WTC11 (cell line): ENCODE data around the gene ITGA6.

Source experiments
- AFF4 ChIP-seq: sonication (generic); formaldehyde crosslinking; IDR thresholded peaks from 2 replicates; pipeline ENCODE4 v1.8.1; 2023; ENCODE audit warnings: mild to moderate bottlenecking, missing genetic modification reagents, borderline replicate concordance
- ATF2 ChIP-seq: sonication (generic); formaldehyde crosslinking; IDR thresholded peaks from 2 replicates; pipeline ENCODE4 v1.8.1; 2022; ENCODE audit warnings: low read depth, missing genetic modification reagents, borderline replicate concordance
- CTCF ChIP-seq: fragments of 200-600 bp; IDR thresholded peaks from 2 replicates; pipeline ENCODE4 v1.8.0; 2022; ENCODE audit warnings: antibody characterized with exemption
- IRF1 ChIP-seq: sonication (generic); formaldehyde crosslinking; IDR thresholded peaks from 2 replicates; pipeline ENCODE4 v1.8.0; 2023; ENCODE audit warnings: missing genetic modification reagents
- JAZF1 ChIP-seq: fragments of 250-450 bp; sonication (Bioruptor Pico); IDR thresholded peaks from 2 replicates; pipeline ENCODE4 v1.9.0; 2021; ENCODE audit warnings: moderate library complexity, mild to moderate bottlenecking, inconsistent platforms
- JUN ChIP-seq: sonication (generic); formaldehyde crosslinking; IDR thresholded peaks from 2 replicates; pipeline ENCODE4 v1.8.0; 2023; ENCODE audit warnings: mild to moderate bottlenecking, missing genetic modification reagents
- MXD4 ChIP-seq: fragments of 250-450 bp; sonication (Bioruptor Pico); IDR thresholded peaks from 2 replicates; pipeline ENCODE4 v1.8.0; 2021; ENCODE audit warnings: mild to moderate bottlenecking, moderate library complexity, borderline replicate concordance
- NR1H2 ChIP-seq: sonication (generic); formaldehyde crosslinking; IDR thresholded peaks from 2 replicates; pipeline ENCODE4 v1.9.0; 2021; ENCODE audit warnings: mild to moderate bottlenecking, moderate library complexity, missing genetic modification reagents
- NR2C2 ChIP-seq: sonication (generic); formaldehyde crosslinking; IDR thresholded peaks from 2 replicates; pipeline ENCODE4 v1.8.0; 2022; ENCODE audit warnings: mild to moderate bottlenecking, missing genetic modification reagents
- PREB ChIP-seq: sonication (generic); formaldehyde crosslinking; IDR thresholded peaks from 2 replicates; pipeline ENCODE4 v1.8.1; 2022; ENCODE audit warnings: mild to moderate bottlenecking, missing genetic modification reagents, moderate library complexity, borderline replicate concordance
- SP1 ChIP-seq: sonication (generic); formaldehyde crosslinking; conservative IDR thresholded peaks from 2 replicates; pipeline ENCODE4 v1.8.1; 2022; ENCODE audit warnings: missing genetic modification reagents
- ZBTB43 ChIP-seq: sonication (generic); formaldehyde crosslinking; IDR thresholded peaks from 2 replicates; pipeline ENCODE4 v1.8.1; 2023; ENCODE audit warnings: mild to moderate bottlenecking, missing genetic modification reagents
- ZNF512 ChIP-seq: sonication (generic); formaldehyde crosslinking; IDR thresholded peaks from 2 replicates; pipeline ENCODE4 v1.8.1; 2022; ENCODE audit warnings: missing genetic modification reagents, borderline replicate concordance

- no peak for TF ChIP-seq JAZF1
- no peak for TF ChIP-seq CTCF
- TF ChIP-seq IRF1 (CRISPR knock-in tag): no peak
- no peak for TF ChIP-seq ATF2 (CRISPR knock-in tag)
- no peak for TF ChIP-seq ZNF512 (CRISPR knock-in tag)
- TF ChIP-seq MXD4 (CRISPR knock-in tag): no peak
- no peak for TF ChIP-seq NR2C2 (CRISPR knock-in tag)
- no peak for TF ChIP-seq NR1H2 (CRISPR knock-in tag)
- no peak for TF ChIP-seq AFF4
- TF ChIP-seq JUN (CRISPR knock-in tag): no peak
- TF ChIP-seq PREB (CRISPR knock-in tag): no peak
- no peak for TF ChIP-seq SP1
- no peak for TF ChIP-seq ZBTB43 (CRISPR knock-in tag)
Measured at GRCh38 chr2:172409042-172409441, 18.3 kb upstream of the ITGA6 start.
